GM11168 (cell line): ENCODE results near the gene CAB39.

Source experiments
- in situ Hi-C: fragments of 300-500 bp; cut with MboI; formaldehyde crosslinking; loops from one replicate; pipeline ENCODE4 v1.12.0; 2022; ENCODE audit warnings: low sequenced_read_pairs; ENCODE audit not compliant: unreplicated experiment

Gene CAB39

DNA sequence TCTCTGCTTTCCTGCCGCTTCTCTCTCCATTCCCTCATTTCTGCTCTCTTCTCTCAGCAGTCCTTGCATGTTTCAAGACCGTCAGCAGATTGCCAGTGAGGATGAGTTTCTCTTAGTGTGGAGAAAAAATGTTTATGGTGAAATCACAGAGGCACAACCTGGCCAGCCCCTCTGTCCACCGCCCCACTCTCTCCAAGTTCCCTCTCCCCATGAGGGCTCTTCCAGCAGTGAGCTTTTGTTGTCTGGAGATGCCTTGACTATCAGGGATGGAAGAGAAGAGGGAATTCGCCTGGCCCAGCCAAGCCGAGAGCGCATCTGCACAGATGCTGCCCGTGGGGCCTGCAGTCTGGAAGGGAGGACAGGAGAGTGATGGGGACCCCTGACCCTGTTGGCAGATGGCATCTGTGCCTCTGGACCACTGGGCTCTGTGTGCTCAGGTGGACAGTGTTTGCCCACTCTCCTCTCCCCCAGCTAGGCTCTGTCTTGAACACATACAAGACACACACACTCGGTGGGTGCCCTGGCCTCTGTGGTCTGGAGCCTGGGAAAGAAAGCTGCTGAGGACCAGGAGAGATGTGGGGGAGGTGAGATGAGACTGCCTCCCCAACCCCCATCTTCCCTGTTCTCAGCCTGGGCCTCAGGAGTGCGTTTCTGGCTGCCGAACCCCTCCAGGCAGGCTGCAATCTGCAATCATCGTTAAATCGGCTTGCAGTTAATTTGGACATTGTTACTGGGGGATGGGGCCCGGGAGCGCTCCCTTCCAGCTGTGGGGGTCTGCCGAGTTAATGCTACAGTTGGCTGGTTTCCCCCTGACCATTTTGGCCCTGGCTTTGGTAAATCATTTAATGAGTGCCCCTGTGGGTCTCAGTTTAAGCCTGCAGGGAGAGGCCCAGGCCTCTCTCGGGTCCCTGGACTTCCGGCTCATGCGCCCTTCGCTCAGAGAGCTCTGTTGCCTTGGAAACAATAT lies 156.6 kb downstream of the CAB39 start:
- in situ Hi-C loops = no loop called here

DNA sequence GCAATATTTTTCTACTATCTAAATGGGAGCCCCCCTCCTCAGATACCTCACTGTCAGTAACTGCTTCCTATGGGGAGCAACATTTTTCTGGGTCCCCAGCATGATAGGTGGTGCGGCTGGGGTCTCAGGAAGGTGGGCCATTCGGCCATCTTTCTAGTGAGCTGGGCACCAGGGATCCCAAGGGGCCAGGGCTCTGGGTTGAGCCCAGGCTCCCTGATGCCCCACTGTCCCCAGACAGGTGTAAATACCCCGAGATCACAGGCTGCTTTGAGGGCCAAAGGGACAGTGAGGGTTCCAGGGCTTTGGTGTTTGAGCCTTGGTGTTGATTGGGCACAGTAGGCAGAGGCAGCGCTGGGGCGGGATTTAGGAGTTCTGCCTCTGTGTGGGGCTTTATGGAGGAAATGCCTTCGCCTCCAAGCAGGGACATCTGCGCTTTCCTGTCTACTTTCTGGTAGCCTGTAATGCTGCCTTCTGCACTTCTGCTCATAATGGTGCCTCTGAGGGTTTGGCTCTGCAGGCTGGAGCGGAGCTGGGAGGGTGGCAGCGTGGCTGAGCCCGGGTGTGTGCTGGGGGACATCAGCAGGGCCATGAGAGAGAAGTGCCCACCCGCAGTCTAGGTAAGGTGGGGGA lies 157.4 kb downstream of the CAB39 start:
- in situ Hi-C loops = no loop called here
